K562 (cell line): ENCODE measurements around the gene EIF3M. TPM values are rescaled to one million over a fixed set of nuclear protein-coding genes. Genes with fewer than 3 reads are reported as not detected.
"Not testable (repeated sequence)": the region's sequence is repeated elsewhere in the genome, so short reads cannot be mapped to it uniquely, and the experiment has no call there.

ENCODE experiments used
- ATAC-seq: fragments of 200-7000 bp; cut with Tn5 transposase; 3 replicates; pipeline ENCODE4 v1.9.1; 2020; ENCODE audit warnings: moderate library complexity
- BruUV-seq: library from RNA; stranded (reverse); fragments of 400-500 nt; replicated peaks from 2 replicates; lab custom pipeline; 2021; lab: Mats Ljungman, UMichigan
- CTCF ChIA-PET: fragments of 300-600 bp; formaldehyde crosslinking; extraction: SDS; loops from one replicate; lab custom pipeline; 2021; ENCODE audit warnings: low intra/inter-chr PET ratio; lab: Yijun Ruan, JAX
- POLR2A ChIA-PET: fragments of 300-600, 350-650 bp; sonication (Branson Sonifier 250); formaldehyde crosslinking; extraction: SDS; loops from one replicate; lab custom pipeline; 2021; ENCODE audit warnings: antibody characterized with exemption, inconsistent platforms; lab: Yijun Ruan, JAX
- DNase-seq, 4 experiments: peaks; one replicate each; pipeline versions ENCODE4 v3.0.0 to v3.0.0-alpha.2; 2011 to 2018; ENCODE audit warnings: low spot score in 3 of 4, mixed read lengths in 3 of 4; ENCODE audit errors: extremely low read depth in 1 of 4
- FAIRE-seq: peaks from 2 replicates; lab custom pipeline; 2011; peaks lifted over from hg19 to GRCh38; lab: Jason Lieb, UNC
- H2AFZ ChIP-seq: 2 replicates; pipeline ENCODE4 v1.6.0; 2011; ENCODE audit warnings: low read depth, low read length, control low read depth, inconsistent platforms
- H3K27ac ChIP-seq: fragments of 200-600 bp; 3 replicates; pipeline ENCODE4 v1.8.0; 2011; ENCODE audit warnings: low read depth, mild to moderate bottlenecking, control low read depth, inconsistent platforms, low read length, moderate library complexity, mixed read lengths; ENCODE audit errors: extremely low read depth
- H3K27me3 ChIP-seq, 2 experiments: fragments of 300-600 bp in 1 of 2; 2 replicates in 1 of 2; 3 replicates in 1 of 2; pipeline versions ENCODE4 v1.6.0 to v1.8.0; 2011; ENCODE audit warnings: inconsistent platforms in 2 of 2, low read length in 2 of 2, mild to moderate bottlenecking in 1 of 2, mixed read lengths in 1 of 2, moderate library complexity in 1 of 2; ENCODE audit not compliant: control insufficient read depth in 2 of 2, insufficient read depth in 2 of 2
- H3K36me3 ChIP-seq: fragments of 300-600 bp; 3 replicates; pipeline ENCODE4 v1.8.0; 2011; ENCODE audit warnings: mild to moderate bottlenecking, low read length, inconsistent platforms; ENCODE audit not compliant: control insufficient read depth, insufficient read depth
- H3K4me1 ChIP-seq, 2 experiments: fragments of 200-600 bp in 1 of 2; replicated peaks in 1 of 2; 2 replicates in 1 of 2; 3 replicates in 1 of 2; pipeline versions ENCODE4 v1.5.1 to v1.8.0; 2011; ENCODE audit warnings: inconsistent platforms in 2 of 2, low read length in 2 of 2, mild to moderate bottlenecking in 1 of 2, mixed read lengths in 1 of 2, moderate library complexity in 1 of 2; ENCODE audit not compliant: control insufficient read depth in 2 of 2, insufficient read depth in 2 of 2
- H3K4me2 ChIP-seq: 2 replicates; pipeline ENCODE4 v1.6.1; 2011; ENCODE audit warnings: low read length, control low read depth, inconsistent platforms, mixed read lengths; ENCODE audit not compliant: insufficient read depth
- H3K4me3 ChIP-seq: fragments of 200-600 bp; sonication (generic), shearing (Covaris generic); 2 replicates; pipeline ENCODE4 v1.5.1; 2016; ENCODE audit warnings: control low read depth, inconsistent platforms
- H3K79me2 ChIP-seq: fragments of 200-600 bp; 3 replicates; pipeline ENCODE4 v1.8.0; 2011; ENCODE audit warnings: low read length, inconsistent platforms; ENCODE audit not compliant: control insufficient read depth, insufficient read depth
- H3K9ac ChIP-seq, 2 experiments: 2 replicates each; pipeline versions ENCODE4 v1.6.0 to v1.6.1; 2011; ENCODE audit warnings: low read depth in 2 of 2, low read length in 2 of 2, control low read depth in 1 of 2, inconsistent platforms in 1 of 2, mild to moderate bottlenecking in 1 of 2, mixed read lengths in 1 of 2; ENCODE audit not compliant: insufficient read depth in 1 of 2
- H3K9me1 ChIP-seq: one replicate; pipeline ENCODE4 v1.6.0; 2011; ENCODE audit warnings: inconsistent platforms, mild to moderate bottlenecking, low read length, moderate library complexity; ENCODE audit not compliant: control insufficient read depth, insufficient read depth
- H3K9me3 ChIP-seq: replicated peaks from 2 replicates; pipeline ENCODE4 v1.5.1; 2011; ENCODE audit warnings: low read depth, low read length, inconsistent platforms; ENCODE audit not compliant: control insufficient read depth, insufficient read depth
- H4K20me1 ChIP-seq: replicated peaks from 2 replicates; pipeline ENCODE4 v1.6.1; 2011; ENCODE audit warnings: low read length, inconsistent platforms, mixed read lengths; ENCODE audit not compliant: control insufficient read depth, insufficient read depth
- DPF2 ChIP-seq: fragments of 450-650 bp; IDR thresholded peaks from 2 replicates; pipeline ENCODE4 v1.6.1; 2016
- ELF4 ChIP-seq: fragments of 450-650 bp; formaldehyde crosslinking; IDR thresholded peaks from 2 replicates; pipeline ENCODE4 v1.4.0; 2022; ENCODE audit warnings: missing genetic modification characterization
- GABPB2 ChIP-seq: fragments of 250-450 bp; sonication (Bioruptor Pico); conservative IDR thresholded peaks from 2 replicates; pipeline ENCODE4 v1.5.1; 2021; ENCODE audit warnings: mild to moderate bottlenecking
- POLR2A ChIP-seq: fragments of 450-650 bp; conservative IDR thresholded peaks from 2 replicates; pipeline ENCODE4 v1.6.1; 2016
- POLR2G ChIP-seq: fragments of 200-400 bp; formaldehyde crosslinking; IDR thresholded peaks from 2 replicates; pipeline ENCODE4 v1.6.1; 2017; ENCODE audit warnings: low read depth, mild to moderate bottlenecking, antibody characterized with exemption, low read length, moderate library complexity
- RBM15 ChIP-seq: fragments of 200-400 bp; formaldehyde crosslinking; IDR thresholded peaks from 2 replicates; pipeline ENCODE4 v1.6.1; 2018; ENCODE audit warnings: mild to moderate bottlenecking, low read length, moderate library complexity; ENCODE audit not compliant: insufficient read depth
- WGBS: fragments of 100-300 bp; shearing (Covaris generic); methylation state at CpG from one replicate; pipeline ENCODE4 v1.1.6; 2016; ENCODE audit warnings: low coverage, mixed read lengths; ENCODE audit not compliant: insufficient coverage; ENCODE audit errors: missing lambda C conversion rate; 5-methylcytosine and 5-hydroxymethylcytosine counted together
- in situ Hi-C: fragments of 300-500 bp; cut with MboI; formaldehyde crosslinking; loops from 4 replicates; pipeline ENCODE4 v1.15.0; 2018; ENCODE audit warnings: inconsistent platforms, mixed read lengths
- intact Hi-C: fragments of 100-400 bp; cut with micrococcal nuclease; formaldehyde crosslinking; loops from 2 replicates; pipeline ENCODE4 v1.14.2; 2022
- polyA plus RNA-seq, 8 experiments: library from polyadenylated mRNA; depleted of rRNA in 4 of 8; stranded (reverse) in 5 of 8; unstranded in 3 of 8; fragments of >200 nt; fragmentation: Nextera tagmentation in 2 of 8; fragmentation: Illumina TruSeq in 1 of 8; extraction: Ambion mirVana in 2 of 8; extraction: Trizol in 1 of 8; gene quantifications; 2 replicates each; pipeline versions ENCODE4 v1.2.1 to v1.2.3, GENCODE V29; 2011 to 2014; ENCODE audit warnings: inconsistent platforms in 1 of 8, missing spikeins in 1 of 8
- total RNA-seq, 7 experiments: library from RNA; depleted of rRNA in 6 of 7; stranded (reverse); fragments of >200 nt in 6 of 7; fragmentation: Illumina TruSeq in 2 of 7; extraction: Trizol in 2 of 7; gene quantifications; 2 replicates each; pipeline versions ENCODE4 v1.2.1 to v1.2.3, GENCODE V29; 2011 to 2021; ENCODE audit warnings: low replicate concordance in 1 of 7

EIF3M gene
- total and polyA plus RNA-seq, 9 of the 15 experiments (the other 6 are each of a cell fraction or from before 2014, with no cell fraction given): 602 to 2,015 (median 1,058) TPM

- FAIRE-seq (no peak), DNase-seq (no peak), ATAC-seq (no peak)
- no peaks in the 10 kb centered on the region for H3K27me3 ChIP-seq
- no peak overlapping the region for H3K27ac ChIP-seq
- H3K4me1 ChIP-seq: no peaks in the 10 kb centered on the region
- H2AFZ ChIP-seq: no peak overlapping the region
- TF ChIP-seq ELF4 (CRISPR knock-in tag) (no peak), POLR2A (0 out of 2 replicates have a peak, but pooled peaks have one; percentile 33), POLR2G (no peak), GABPB2 (no peak), DPF2 (no peak), RBM15 (no peak)
- no TSS peak for BruUV-seq
- H3K36me3 ChIP-seq: peaks cover 46% of the 10 kb centered on the region
- in situ Hi-C loops: no loop called here
- no peaks in the 10 kb centered on the region for H4K20me1 ChIP-seq
- intact Hi-C loops: no loop called here
- ChIA-PET CTCF (interaction anchor here (0.9 kb wide), 1 partner anchor 13 kb away, joined by 6 read pairs; no protein-coding TSS in a partner anchor), POLR2A (interaction anchor here (0.7 to 1.1 kb wide), 2 partner anchors 14 to 20 kb away, joined by 3 to 4 read pairs; no protein-coding TSS in a partner anchor)
- no peak overlapping the region for H3K9ac ChIP-seq
- no peaks in the 10 kb centered on the region for H3K79me2 ChIP-seq
- H3K9me1 ChIP-seq: no peaks in the 10 kb centered on the region
- H3K9me3 ChIP-seq: no peaks in the 10 kb centered on the region; the same call in none of the 2 replicates
- no peak overlapping the region for H3K4me3 ChIP-seq
- H3K4me2 ChIP-seq: no peak overlapping the region
Observed at GRCh38 chr11:32606220-32606619, 22.6 kb downstream of the EIF3M start.

DNA sequence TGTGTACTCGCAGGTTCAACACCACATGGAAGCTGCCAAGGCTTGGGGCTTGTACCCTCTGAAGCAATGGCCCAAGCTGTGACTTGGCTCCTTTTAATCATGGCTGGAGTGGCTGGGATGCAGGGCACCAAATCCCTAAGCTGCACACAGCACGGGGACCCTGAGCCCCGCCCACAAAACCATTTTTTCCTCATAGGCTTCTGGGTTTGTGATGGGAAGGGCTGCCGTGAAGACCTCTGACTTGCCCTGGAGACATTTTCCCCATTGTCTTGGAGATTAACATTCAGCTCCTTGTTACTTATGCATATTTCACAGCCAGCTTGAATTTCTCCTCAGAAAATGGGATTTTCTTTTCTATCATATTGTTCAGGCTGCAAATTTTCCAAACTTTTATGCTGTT, 25.2 kb downstream of the EIF3M start:
- H3K4me3 ChIP-seq, H3K9ac ChIP-seq, H3K9me1 ChIP-seq, CTCF ChIA-PET, in situ Hi-C loops, FAIRE-seq, ATAC-seq, DNase-seq, H2AFZ ChIP-seq, H3K9me3 ChIP-seq, H3K79me2 ChIP-seq, H3K27ac ChIP-seq, H4K20me1 ChIP-seq, H3K27me3 ChIP-seq, intact Hi-C loops, H3K4me1 ChIP-seq, H3K4me2 ChIP-seq, BruUV-seq: not testable (repeated sequence)
- peaks cover 20% of the 10 kb centered on the region for H3K36me3 ChIP-seq
- WGBS: 82% methylated on average over 4 of the region's 4 CpGs
- POLR2A ChIA-PET: interaction anchor here (0.6 to 1.9 kb wide), 2 partner anchors 14 to 289 kb away, joined by 3 to 6 read pairs; no protein-coding TSS in a partner anchor
